K562 (cell line): ENCODE data around the gene KAZN. TPM values are rescaled to one million over a fixed set of nuclear protein-coding genes. Genes with fewer than 3 reads are reported as not detected.

Experiments used
- CBFA2T2 ChIP-seq: fragments of 450-650 bp; conservative IDR thresholded peaks from 2 replicates; pipeline ENCODE4 v1.6.1; 2017; ENCODE audit warnings: mild to moderate bottlenecking
- CHCHD3 ChIP-seq: fragments of 250-450 bp; sonication (Bioruptor Pico); IDR thresholded peaks from 2 replicates; pipeline ENCODE4 v2.1.2; 2022; ENCODE audit warnings: mild to moderate bottlenecking
- DACH1 ChIP-seq: fragments of 450-650 bp; IDR thresholded peaks from 2 replicates; pipeline ENCODE4 v1.6.1; 2018; ENCODE audit not compliant: partially characterized antibody
- HMGN3 ChIP-seq: IDR thresholded peaks from 2 replicates; pipeline ENCODE4 v1.6.1; 2011; ENCODE audit warnings: borderline replicate concordance, low read depth, mild to moderate bottlenecking, mixed read lengths, low read length; ENCODE audit not compliant: insufficient read length; ENCODE audit errors: extremely low read depth
- KAT2B ChIP-seq: IDR thresholded peaks from one replicate; pipeline ENCODE4 v1.6.1; 2012; ENCODE audit warnings: low read depth, mild to moderate bottlenecking, control low read depth, inconsistent platforms, low read length, moderate library complexity
- KLF16 ChIP-seq: IDR thresholded peaks from 2 replicates; pipeline ENCODE4 v1.6.1; 2016; ENCODE audit warnings: antibody characterized with exemption
- MEF2A ChIP-seq: IDR thresholded peaks from 2 replicates; pipeline ENCODE4 v1.6.1; 2011; ENCODE audit warnings: low read depth, mild to moderate bottlenecking, low read length, moderate library complexity; ENCODE audit not compliant: control insufficient read depth
- RAD21 ChIP-seq, 2 experiments: fragments of 250-450 bp in 1 of 2; fragments of 450-650 bp in 1 of 2; sonication (Bioruptor Pico) in 1 of 2; formaldehyde crosslinking in 1 of 2; IDR thresholded peaks in 1 of 2; conservative IDR thresholded peaks in 1 of 2; 2 replicates each; pipeline versions ENCODE4 v1.4.0 to v1.8.0; 2020 to 2022; ENCODE audit warnings: mild to moderate bottlenecking in 2 of 2, moderate library complexity in 1 of 2
- SIN3A ChIP-seq, 2 experiments: fragments of 150-350 bp in 1 of 2; IDR thresholded peaks; 2 replicates each; pipeline ENCODE4 v1.6.1; 2011 to 2016; ENCODE audit warnings: borderline replicate concordance in 2 of 2, low read depth in 2 of 2, low read length in 2 of 2, mild to moderate bottlenecking in 2 of 2, moderate library complexity in 2 of 2; ENCODE audit not compliant: control insufficient read depth in 1 of 2
- TBL1XR1 ChIP-seq, 2 experiments: IDR thresholded peaks; 2 replicates each; pipeline ENCODE4 v1.6.1; 2012; ENCODE audit warnings: improper control_type of control experiment in 2 of 2, low read length in 2 of 2, mild to moderate bottlenecking in 1 of 2
- polyA plus RNA-seq, 8 experiments: library from polyadenylated mRNA; depleted of rRNA in 4 of 8; stranded (reverse) in 5 of 8; unstranded in 3 of 8; fragments of >200 nt; fragmentation: Nextera tagmentation in 2 of 8; fragmentation: Illumina TruSeq in 1 of 8; extraction: Ambion mirVana in 2 of 8; extraction: Trizol in 1 of 8; gene quantifications; 2 replicates each; pipeline versions ENCODE4 v1.2.1 to v1.2.3, GENCODE V29; 2011 to 2014; ENCODE audit warnings: inconsistent platforms in 1 of 8, missing spikeins in 1 of 8
- total RNA-seq, 7 experiments: library from RNA; depleted of rRNA in 6 of 7; stranded (reverse); fragments of >200 nt in 6 of 7; fragmentation: Illumina TruSeq in 2 of 7; extraction: Trizol in 2 of 7; gene quantifications; 2 replicates each; pipeline versions ENCODE4 v1.2.1 to v1.2.3, GENCODE V29; 2011 to 2021; ENCODE audit warnings: low replicate concordance in 1 of 7
- TF ChIP-seq, protein P1 (sequence below): fragments of 450-650 bp; formaldehyde crosslinking; IDR thresholded peaks from 2 replicates; pipeline ENCODE4 v1.4.0; 2022; ENCODE audit warnings: missing genetic modification characterization
- TF ChIP-seq, protein P2 (sequence below): fragments of 250-450 bp; sonication (Bioruptor Pico); IDR thresholded peaks from 2 replicates; pipeline ENCODE4 v1.4.0; 2020; ENCODE audit warnings: borderline replicate concordance
- TF ChIP-seq, protein P3 (sequence below): fragments of 200-600 bp; sonication (generic); IDR thresholded peaks from one replicate; pipeline ENCODE4 v1.6.1; 2012; ENCODE audit warnings: mild to moderate bottlenecking, low read depth, low read length, inconsistent platforms

Gene KAZN
- total and polyA plus RNA-seq, 9 of the 15 experiments (the other 6 are each of a cell fraction or from before 2014, with no cell fraction given), result 2.1 to 21.6 (median 5.4) TPM

GRCh38 chr1:14780271-14780670, 181.8 kb downstream of the KAZN start (continued):
- no peak for TF ChIP-seq SIN3A (IDR thresholded peaks at IDR 0.05; ENCODE audit: borderline replicate concordance in 2 of 2, control insufficient read depth in 1 of 2, low read depth in 2 of 2, low read length in 2 of 2)
- TF ChIP-seq KLF16, result peak; percentile 87
- TF ChIP-seq DACH1, result peak; percentile 70
- TF ChIP-seq CBFA2T2, result peak; percentile 73
- TF ChIP-seq, protein P1, sequence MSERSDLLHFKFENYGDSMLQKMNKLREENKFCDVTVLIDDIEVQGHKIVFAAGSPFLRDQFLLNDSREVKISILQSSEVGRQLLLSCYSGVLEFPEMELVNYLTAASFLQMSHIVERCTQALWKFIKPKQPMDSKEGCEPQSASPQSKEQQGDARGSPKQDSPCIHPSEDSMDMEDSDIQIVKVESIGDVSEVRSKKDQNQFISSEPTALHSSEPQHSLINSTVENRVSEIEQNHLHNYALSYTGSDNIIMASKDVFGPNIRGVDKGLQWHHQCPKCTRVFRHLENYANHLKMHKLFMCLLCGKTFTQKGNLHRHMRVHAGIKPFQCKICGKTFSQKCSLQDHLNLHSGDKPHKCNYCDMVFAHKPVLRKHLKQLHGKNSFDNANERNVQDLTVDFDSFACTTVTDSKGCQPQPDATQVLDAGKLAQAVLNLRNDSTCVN (CRISPR knock-in tag), result no peak
- no peak for TF ChIP-seq KAT2B
- TF ChIP-seq, protein P2, sequence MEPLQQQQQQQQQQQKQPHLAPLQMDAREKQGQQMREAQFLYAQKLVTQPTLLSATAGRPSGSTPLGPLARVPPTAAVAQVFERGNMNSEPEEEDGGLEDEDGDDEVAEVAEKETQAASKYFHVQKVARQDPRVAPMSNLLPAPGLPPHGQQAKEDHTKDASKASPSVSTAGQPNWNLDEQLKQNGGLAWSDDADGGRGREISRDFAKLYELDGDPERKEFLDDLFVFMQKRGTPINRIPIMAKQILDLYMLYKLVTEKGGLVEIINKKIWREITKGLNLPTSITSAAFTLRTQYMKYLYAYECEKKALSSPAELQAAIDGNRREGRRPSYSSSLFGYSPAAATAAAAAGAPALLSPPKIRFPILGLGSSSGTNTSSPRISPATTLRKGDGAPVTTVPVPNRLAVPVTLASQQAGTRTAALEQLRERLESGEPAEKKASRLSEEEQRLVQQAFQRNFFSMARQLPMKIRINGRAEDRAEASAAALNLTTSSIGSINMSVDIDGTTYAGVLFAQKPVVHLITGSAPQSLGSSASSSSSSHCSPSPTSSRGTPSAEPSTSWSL (CRISPR knock-in tag), result no peak
- no peak for TF ChIP-seq HMGN3
- TF ChIP-seq RAD21 (CRISPR knock-in tag; conservative IDR thresholded peaks at IDR 0.05 in 1 of 2, IDR thresholded peaks at IDR 0.05 in 1 of 2), result no peak
- no peak for TF ChIP-seq CHCHD3 (CRISPR knock-in tag)
- peak in 1 of 2 experiments; percentile 91; a peak in 2 of 4 replicates for TF ChIP-seq TBL1XR1 (IDR thresholded peaks at IDR 0.05; ENCODE audit: low read length in 2 of 2)
- peak; percentile 88 for TF ChIP-seq MEF2A
- TF ChIP-seq, protein P3, sequence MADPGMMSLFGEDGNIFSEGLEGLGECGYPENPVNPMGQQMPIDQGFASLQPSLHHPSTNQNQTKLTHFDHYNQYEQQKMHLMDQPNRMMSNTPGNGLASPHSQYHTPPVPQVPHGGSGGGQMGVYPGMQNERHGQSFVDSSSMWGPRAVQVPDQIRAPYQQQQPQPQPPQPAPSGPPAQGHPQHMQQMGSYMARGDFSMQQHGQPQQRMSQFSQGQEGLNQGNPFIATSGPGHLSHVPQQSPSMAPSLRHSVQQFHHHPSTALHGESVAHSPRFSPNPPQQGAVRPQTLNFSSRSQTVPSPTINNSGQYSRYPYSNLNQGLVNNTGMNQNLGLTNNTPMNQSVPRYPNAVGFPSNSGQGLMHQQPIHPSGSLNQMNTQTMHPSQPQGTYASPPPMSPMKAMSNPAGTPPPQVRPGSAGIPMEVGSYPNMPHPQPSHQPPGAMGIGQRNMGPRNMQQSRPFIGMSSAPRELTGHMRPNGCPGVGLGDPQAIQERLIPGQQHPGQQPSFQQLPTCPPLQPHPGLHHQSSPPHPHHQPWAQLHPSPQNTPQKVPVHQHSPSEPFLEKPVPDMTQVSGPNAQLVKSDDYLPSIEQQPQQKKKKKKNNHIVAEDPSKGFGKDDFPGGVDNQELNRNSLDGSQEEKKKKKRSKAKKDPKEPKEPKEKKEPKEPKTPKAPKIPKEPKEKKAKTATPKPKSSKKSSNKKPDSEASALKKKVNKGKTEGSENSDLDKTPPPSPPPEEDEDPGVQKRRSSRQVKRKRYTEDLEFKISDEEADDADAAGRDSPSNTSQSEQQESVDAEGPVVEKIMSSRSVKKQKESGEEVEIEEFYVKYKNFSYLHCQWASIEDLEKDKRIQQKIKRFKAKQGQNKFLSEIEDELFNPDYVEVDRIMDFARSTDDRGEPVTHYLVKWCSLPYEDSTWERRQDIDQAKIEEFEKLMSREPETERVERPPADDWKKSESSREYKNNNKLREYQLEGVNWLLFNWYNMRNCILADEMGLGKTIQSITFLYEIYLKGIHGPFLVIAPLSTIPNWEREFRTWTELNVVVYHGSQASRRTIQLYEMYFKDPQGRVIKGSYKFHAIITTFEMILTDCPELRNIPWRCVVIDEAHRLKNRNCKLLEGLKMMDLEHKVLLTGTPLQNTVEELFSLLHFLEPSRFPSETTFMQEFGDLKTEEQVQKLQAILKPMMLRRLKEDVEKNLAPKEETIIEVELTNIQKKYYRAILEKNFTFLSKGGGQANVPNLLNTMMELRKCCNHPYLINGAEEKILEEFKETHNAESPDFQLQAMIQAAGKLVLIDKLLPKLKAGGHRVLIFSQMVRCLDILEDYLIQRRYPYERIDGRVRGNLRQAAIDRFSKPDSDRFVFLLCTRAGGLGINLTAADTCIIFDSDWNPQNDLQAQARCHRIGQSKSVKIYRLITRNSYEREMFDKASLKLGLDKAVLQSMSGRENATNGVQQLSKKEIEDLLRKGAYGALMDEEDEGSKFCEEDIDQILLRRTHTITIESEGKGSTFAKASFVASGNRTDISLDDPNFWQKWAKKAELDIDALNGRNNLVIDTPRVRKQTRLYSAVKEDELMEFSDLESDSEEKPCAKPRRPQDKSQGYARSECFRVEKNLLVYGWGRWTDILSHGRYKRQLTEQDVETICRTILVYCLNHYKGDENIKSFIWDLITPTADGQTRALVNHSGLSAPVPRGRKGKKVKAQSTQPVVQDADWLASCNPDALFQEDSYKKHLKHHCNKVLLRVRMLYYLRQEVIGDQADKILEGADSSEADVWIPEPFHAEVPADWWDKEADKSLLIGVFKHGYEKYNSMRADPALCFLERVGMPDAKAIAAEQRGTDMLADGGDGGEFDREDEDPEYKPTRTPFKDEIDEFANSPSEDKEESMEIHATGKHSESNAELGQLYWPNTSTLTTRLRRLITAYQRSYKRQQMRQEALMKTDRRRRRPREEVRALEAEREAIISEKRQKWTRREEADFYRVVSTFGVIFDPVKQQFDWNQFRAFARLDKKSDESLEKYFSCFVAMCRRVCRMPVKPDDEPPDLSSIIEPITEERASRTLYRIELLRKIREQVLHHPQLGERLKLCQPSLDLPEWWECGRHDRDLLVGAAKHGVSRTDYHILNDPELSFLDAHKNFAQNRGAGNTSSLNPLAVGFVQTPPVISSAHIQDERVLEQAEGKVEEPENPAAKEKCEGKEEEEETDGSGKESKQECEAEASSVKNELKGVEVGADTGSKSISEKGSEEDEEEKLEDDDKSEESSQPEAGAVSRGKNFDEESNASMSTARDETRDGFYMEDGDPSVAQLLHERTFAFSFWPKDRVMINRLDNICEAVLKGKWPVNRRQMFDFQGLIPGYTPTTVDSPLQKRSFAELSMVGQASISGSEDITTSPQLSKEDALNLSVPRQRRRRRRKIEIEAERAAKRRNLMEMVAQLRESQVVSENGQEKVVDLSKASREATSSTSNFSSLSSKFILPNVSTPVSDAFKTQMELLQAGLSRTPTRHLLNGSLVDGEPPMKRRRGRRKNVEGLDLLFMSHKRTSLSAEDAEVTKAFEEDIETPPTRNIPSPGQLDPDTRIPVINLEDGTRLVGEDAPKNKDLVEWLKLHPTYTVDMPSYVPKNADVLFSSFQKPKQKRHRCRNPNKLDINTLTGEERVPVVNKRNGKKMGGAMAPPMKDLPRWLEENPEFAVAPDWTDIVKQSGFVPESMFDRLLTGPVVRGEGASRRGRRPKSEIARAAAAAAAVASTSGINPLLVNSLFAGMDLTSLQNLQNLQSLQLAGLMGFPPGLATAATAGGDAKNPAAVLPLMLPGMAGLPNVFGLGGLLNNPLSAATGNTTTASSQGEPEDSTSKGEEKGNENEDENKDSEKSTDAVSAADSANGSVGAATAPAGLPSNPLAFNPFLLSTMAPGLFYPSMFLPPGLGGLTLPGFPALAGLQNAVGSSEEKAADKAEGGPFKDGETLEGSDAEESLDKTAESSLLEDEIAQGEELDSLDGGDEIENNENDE, result no peak
